HTR-8/SVneo (cell line): ENCODE measurements around the gene NSMF.

Source experiments
- DNase-seq: peaks from one replicate; pipeline ENCODE4 v3.0.0; 2011; ENCODE audit warnings: low spot score, mixed read lengths; ENCODE audit not compliant: insufficient read length
- FAIRE-seq: peaks from 2 replicates; lab custom pipeline; 2011; peaks lifted over from hg19 to GRCh38; lab: Jason Lieb, UNC

The NSMF gene

DNA sequence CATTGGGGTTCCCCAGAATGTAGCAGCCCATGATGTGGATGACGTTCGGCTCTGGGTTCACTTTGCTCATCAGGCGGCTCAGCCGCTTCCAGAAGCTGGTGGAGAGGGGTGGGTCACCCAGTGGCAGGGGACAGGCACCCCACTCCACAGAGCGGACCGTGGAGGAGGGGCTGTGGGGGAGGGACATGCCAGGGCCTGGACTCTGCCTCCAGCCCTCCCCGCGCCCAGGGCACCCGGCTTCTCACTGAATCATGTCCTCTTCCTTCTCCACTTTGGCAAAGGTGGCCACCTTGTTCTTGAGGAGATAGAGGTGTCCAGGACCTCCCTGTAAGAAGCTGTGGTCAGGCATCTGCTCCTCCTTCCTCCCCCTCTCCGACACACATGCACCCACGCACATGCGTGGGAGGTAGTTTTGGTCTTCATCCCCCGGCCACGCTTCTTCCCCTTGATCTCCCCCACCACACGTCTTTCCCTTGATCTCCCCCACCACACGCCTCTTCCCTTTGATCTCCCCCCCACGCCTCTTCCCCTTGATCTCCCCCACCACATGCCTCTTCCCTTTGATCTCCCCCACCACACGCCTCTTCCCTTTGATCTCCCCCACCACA is 9.1 kb downstream of the NSMF start:
- no peak for DNase-seq
- no peak for FAIRE-seq

DNA sequence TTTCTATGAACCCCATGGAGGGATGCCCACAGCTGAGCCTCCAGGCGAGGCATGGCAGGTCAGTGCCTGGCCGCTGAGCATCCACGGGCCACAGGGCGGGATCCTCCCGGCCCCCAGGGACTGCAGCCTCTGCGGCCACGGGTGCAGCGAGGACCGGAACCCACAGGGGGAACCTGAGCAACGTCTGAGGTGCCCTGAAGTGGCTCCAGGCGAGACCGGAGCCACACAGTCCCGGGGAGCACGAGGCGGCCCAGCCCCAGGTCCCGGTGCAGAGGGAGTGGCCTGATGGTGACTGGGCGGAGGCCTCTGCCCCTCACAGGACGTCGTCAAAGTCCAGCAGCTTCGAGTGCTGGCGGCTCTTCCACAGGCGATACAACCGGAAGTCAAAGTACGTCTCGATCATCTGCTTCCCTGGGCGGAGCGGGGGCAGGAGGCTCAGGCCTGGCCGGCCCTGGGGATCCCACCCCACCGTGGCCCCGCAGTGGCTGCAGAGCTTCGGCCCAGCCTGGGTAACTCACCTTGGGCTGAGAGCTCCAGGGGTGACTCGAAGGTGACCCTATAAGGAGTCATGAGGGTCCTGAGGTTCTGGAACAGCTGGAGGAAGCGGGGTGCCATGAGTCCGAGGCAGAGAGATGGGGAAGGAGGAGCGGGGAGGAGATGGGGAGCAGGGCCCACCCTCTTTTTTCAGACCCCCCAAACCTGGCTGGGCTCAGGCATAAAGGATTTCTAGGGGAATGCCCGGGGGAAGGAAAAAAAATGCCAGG is 9.9 kb downstream of the NSMF start:
- no peak for DNase-seq

DNA sequence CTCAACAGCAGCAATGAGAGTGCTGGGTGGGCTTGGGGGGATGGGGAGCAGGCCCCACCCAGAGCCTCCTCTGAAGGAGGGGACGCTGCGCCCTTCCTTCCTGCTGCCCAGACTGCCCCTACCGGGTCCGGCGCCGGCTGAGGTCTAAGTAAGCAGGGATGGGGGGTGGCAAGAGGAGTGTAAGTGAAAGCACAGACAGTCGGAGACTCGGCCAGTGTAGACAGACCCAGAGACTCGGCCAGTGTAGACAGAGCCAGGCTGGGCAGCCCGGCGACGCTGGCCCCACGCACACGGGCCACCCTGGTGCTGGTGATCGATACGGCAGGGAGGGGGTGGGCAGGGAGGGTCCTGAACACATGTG is 10.6 kb downstream of the NSMF start:
- no peak for DNase-seq
- no peak for FAIRE-seq

More for the DNA sequence above, 9.9 kb downstream of the NSMF start:
- no peak for FAIRE-seq

DNA sequence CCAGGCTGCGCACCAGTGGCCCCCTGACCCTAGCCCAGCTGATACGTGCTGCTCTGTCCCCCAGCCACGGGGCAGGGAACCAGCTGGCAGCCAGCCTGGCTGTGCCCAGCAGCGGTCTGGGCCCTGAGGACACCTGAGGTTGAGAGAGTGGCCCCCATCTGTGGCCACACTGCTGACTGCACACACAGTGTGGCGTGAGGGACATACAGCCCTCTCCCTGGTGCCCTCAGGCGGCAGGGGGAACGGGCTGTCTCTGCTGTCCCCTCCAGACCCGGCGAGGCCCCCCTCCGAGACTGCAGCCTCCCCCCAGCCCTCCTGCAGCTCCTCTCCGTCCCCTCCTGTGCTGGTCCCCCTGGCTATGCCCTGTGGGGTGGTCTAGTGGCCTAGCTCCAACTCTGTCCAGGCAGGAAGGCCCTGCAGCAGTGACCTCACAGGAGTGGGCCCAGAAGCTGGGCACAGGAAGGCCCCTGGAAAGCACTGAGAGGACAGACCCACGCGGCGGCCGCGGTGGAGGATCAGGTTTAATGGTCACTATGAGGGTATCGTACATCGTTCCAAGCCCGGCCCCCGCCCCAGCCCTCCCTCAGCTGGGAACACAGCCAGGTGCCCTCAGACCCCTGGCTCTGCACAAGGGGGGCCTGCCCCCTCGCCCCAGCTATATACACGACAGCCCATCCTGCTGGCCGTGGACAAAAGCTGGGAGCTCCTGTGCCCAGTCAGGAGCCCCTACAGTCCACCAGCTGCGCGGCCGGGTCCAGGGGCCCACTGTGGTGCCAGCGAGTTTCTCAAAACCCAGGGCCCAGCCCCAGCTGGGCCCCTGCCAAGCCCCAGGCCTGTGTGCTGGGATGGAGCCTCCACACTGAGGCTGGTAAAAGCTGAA is 11.2 kb downstream of the NSMF start:
- DNase-seq (no peak), FAIRE-seq (no peak)

DNA sequence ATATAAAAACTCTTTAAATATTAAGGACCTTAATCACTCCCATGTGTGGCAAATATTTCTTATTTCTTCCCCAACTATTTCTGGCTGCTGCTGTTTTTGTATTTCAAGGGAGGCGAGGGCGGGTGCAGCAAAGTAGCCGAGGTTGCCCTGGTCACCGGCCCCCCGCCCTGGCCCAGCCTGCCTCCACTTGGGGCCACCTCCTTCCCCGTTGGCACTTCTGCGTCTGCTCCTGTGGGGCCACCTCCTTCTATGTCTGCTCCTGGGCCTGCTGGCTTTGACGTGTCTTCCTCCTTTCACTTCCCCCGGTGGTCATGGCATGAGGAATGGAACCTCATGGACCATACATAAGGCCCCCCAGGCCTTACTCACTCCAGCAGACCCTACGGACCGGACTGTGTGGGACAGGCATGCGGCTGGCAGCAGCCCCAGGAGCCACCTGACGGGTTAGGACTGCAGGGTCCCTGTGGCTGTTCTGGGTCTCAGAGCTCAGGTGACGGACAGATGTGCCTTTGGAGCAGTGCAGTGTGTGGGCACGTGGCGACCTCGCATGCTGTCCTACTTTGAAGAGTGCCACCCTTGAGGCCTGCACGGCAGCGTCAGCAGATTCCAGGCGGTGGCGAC is 12.2 kb downstream of the NSMF start:
- no peak for DNase-seq
- no peak for FAIRE-seq

DNA sequence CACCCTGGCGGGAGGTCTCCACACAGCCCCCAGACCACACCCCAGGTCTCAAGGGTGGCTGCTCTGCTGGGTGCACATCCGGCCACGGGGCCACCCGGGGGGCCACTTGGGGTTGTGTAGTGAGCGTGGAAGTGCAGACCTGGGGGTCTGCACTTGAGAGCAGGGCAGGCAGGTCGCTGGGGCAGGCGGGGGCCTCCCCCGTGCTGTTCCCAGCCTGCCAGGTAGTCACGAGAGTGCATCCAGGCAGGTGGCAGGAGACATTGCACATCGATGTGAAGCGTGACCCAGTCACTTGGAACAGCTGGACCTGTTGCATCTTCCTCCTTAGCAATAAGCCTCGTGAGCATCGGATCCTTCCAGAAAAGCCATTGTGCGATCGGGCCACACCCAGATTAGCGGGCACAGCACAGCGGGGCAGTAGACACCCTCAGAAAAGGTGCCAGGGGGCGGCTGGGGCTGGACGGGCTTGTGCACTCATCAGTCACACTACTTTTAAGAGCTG is 13.2 kb downstream of the NSMF start:
- FAIRE-seq (no peak), DNase-seq (no peak)

DNA sequence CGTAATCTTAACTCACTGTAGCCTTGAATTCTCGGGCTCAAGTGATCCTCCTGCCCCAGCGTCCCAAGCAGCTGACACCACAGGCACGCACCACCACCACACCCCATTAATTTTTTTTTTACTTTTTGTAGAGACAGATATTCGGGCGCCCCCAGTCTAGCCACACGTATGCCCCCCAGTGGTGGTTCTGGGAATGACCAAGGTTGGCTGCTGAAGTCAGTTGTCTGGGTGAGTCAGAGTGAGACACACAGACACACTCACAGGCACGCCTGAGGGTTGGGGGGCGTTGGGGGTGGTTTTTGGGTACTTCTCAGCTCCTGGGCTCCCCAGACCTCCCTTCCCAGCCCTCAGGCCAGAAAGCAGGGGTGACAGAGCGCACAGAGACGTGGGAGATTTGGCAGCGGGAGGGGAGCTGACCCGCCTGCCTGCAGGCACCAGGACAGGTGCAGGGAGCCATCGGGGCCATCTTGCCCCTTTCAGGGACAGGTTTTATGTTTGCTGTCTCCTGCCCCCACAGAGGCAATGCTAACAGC is 13.8 kb downstream of the NSMF start:
- DNase-seq (peak; percentile 66), FAIRE-seq (no peak)

DNA sequence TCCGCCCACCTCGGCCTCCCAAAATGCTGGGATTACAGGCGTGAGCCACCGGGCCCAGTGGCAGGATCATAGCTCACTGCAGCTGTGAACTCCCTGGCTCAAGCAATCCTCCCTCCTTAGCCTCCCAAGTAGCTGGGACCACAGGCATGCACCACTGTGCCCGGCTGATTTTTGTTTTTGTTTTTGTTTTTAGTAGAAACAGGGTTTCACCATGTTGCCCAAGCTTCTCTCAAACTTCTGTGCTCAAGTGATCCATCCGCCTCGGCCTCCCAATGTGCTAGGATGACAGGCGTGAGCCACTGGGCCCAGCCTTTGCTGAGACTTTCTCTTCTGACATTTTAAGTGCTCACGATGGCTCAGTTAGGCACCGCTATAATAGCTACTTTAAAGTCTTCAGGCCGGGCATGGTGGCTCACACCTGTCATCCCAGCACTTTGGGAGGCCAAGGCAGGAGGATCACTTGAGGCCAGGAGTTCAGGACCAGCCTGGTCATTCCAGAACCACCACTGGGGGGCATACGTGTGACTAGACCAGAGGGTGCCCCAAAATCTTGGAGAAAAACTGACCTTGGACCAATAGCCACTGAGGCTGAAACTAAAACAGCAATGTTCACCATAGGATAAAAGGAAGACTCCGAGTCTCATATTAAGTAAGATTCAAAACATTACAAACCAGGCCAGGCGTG is 14.9 kb downstream of the NSMF start:
- FAIRE-seq (no peak), DNase-seq (no peak)

DNA sequence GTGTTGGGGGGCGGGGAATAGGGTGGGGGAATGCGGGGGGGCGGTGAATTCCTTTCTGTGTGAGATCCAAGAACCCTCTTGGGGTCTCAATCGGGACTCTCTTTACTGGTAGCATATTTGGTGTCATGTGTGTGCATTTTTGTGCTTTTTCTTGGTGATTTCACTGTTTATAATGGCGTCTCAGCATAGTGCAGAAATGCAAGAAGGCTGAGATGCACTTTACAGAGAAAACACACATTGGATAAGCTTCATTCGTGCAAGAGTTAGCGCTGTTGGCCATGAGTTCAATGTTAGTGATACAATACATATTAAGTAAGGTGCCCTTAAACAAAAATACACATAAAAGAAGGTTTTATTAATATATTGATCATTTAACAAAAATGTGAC is 17.2 kb downstream of the NSMF start:
- FAIRE-seq (no peak), DNase-seq (no peak)

- no peak for FAIRE-seq
Measured at GRCh38 chr9:137441289-137441934, 17.7 kb downstream of the NSMF start, which contains the start of gene ENTPD8. TSS of gene ENTPD8 (minus strand) at chr9:137441357. CDS start at chr9:137438285, 3,072 bp downstream.

DNA sequence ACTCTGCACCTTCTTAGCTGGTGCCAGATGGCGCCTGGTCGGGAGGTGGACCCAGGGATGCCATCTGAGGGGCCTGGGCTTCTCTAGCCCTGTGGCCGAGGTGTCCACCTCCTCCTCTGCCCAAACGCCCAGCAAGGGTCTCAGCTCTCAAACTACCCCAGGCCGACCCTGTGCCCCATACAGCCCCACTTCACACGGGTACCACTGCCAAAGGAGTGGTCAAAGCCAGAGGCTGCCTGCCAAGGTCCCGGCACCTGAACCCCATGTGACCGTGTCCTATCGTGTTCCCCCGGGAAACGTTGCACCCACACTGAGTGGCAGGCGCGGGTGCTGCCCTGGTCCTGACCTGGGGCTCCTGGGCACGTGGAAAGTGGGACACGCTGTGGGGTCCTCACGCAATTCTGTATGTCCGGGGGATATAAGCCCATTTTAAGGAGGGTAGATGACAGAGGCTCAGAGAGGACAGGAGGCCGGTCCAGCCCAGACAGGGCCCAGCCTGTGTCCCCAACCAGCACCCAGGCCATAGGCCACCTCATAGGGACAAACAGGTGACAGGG is 19.9 kb downstream of the NSMF start:
- DNase-seq = no peak
- no peak for FAIRE-seq

More at GRCh38 chr9:137441289-137441934, 17.7 kb downstream of the NSMF start, which contains the start of gene ENTPD8:
- DNase-seq = peak; percentile 74

DNA sequence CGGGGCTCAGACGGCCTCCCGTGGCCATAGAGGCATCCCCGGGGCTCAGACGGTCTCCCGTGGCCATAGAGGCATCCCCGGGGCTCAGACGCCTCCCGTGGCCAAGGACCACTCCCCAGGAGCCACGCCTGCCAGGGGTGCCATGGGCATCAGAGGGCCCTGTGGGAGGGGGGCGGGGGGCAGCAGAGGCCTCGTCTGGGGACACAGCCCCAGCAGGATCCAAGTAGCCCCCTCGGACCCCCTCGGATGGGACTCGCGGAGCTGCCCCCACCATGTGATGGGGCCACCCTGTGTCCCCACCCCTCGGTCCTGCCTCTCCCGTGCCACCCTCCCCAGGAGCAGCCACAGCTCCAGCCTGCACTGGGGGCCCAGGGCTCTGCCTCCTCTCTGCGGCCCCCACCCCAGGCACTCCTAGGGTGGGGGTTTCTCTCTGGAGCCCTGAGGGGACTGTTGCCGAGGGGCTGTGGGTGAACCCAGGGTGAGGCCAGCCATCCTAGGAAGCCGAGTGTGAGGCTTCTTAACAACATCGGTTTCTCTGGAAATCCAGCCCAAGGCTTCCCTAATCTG is 20.5 kb downstream of the NSMF start:
- FAIRE-seq (no peak), DNase-seq (no peak)

DNA sequence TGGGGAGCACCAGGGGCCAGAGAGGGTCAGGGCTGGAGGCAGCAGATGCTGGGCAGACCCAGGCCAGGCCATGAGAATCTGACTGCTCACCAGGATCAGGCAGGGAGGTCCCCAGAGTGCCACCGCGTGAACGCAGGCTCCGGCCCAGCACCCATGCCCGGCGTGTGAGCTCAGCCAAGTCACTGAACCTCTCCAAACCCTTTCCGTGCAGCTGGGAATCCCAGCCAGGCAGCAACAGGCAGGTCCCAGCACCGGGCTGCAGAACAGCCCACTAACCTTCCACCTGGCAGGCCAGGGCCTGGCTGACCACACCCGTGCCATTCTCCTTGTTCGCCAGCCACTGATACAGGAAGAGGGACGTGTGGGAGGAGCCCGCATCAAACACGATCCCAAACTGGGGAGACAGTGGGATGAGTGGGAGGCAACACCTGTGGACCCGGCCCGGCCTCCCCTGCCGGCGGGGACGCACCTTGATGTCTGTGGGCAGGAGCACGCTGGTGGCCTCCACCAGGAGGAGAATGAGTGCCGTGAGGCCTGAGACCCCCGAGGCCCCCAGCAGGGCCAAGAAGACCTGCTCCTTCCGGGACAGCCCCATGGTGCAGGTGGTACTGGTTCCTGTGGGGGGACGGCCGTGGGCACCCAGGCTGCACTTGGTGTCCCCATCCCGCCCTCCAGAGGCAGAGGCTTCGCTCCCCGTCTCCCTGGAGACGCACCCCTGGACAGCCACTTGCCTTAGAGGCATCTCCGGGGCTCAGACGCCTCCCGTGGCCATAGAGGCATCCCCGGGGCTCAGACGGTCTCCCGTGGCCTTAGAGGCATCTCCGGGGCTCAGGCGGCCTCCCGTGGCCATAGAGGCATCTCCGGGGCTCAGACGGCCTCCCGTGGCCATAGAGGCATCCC is 21.2 kb downstream of the NSMF start:
- DNase-seq (no peak), FAIRE-seq (no peak)

GRCh38 chr9:137436761-137437600 is 22.2 kb downstream of the NSMF start:
- FAIRE-seq = no peak

DNA sequence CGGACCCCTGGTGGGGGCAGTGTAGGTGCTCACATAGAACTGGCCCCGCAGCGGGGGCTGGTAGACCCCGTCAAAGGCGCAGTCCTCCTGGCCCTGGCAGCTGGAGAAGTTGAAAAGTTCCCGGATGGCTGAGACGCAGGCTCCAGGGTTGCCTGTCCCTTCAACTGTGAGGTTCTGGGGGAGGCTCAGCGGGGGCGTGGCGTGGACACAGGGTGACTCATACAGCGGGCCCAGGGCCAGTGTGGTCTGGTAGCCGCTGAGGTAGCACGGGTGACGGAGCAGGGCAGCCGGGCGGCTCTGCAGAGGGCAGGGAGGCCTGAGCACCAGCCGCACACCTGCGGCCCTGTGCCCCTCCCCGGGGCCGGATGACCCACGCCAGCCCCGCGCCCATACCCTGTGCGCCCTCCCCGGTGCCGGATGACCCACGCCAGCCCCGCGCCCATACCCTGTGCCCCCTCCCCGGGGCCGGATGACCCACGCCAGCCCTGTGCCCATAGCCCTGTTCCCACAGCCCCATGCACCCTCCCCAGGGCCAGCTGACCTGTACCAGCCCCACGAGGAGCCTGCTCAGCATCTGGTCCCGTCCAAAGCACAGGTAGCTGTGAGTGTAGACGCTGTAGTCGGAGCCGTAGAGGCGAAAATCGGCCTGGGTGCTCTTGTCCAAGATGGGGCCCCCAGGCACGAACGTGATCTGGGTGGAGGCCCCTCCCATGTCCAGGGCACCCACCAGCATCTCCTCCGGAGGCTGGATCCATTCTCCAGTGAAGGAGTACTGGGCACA is 23.0 kb downstream of the NSMF start:
- FAIRE-seq = peak; percentile 64
- DNase-seq = peak; percentile 84

More at GRCh38 chr9:137436761-137437600, 22.2 kb downstream of the NSMF start:
- no peak for DNase-seq
